ENCODE results near the gene ZNF366.

The ZNF366 gene

DNA sequence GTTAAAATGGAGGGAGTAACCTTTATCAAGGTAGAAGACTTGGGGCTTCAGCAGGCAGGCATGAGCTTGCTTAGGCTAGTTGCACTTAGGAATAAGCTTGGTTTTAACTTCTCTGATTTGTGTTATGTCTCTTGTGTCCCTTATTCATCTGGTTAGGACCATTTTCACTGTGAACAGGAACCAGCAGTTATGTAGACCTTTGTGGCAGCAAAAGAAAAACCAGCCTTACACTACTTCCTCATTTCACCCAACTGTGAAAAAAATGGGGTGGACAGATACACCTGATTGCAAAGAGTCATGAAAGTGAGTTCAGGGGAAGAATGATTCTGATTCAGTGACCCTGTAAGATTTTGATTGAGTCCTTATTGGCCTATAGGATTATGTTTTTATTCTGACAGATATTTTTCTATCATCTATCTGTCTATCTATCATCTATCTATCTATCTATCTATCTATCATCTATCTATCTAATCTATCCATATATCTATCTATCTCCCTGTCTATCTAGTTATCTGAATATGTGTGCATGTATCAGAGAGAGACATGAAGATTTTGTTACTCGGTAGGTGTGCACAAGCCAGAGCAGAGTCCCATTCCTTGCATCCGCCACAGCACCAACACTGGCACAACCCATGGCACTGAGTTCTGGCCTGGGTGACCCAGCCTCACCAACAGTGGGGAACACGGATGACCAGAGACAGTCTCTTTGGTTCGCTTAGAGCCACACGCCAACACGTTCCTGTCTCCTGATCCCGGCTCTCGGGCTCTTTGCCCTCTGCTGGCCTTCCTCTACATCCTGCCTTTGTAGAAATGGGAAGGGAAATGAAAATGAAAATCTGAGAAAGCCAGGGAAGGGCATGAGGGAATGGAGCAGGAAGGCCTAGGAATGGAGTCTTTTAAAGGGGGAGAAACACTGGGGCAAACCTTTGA, 1.3 kb upstream of the ZNF366 start (continued):
- TF ChIP-seq, protein P1, sequence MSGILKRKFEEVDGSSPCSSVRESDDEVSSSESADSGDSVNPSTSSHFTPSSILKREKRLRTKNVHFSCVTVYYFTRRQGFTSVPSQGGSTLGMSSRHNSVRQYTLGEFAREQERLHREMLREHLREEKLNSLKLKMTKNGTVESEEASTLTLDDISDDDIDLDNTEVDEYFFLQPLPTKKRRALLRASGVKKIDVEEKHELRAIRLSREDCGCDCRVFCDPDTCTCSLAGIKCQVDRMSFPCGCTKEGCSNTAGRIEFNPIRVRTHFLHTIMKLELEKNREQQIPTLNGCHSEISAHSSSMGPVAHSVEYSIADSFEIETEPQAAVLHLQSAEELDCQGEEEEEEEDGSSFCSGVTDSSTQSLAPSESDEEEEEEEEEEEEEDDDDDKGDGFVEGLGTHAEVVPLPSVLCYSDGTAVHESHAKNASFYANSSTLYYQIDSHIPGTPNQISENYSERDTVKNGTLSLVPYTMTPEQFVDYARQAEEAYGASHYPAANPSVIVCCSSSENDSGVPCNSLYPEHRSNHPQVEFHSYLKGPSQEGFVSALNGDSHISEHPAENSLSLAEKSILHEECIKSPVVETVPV (CRISPR knock-in tag; IDR thresholded peaks at IDR 0.05): no peak
- no peak for TF ChIP-seq ZC3H10 (CRISPR knock-in tag; IDR thresholded peaks at IDR 0.05)
- no peak for TF ChIP-seq SNAI2 (CRISPR knock-in tag; IDR thresholded peaks at IDR 0.05)
- TF ChIP-seq ZNF70 (CRISPR knock-in tag; IDR thresholded peaks at IDR 0.05): no peak

GRCh38 chr5:72507907-72508238, 663 bp upstream of the ZNF366 start:
- ATAC-seq: no peak
- TF ChIP-seq ZC3H10 (CRISPR knock-in tag; IDR thresholded peaks at IDR 0.05) (no peak), SNAI2 (CRISPR knock-in tag; IDR thresholded peaks at IDR 0.05) (no peak), CSDC2 (CRISPR knock-in tag; IDR thresholded peaks at IDR 0.05) (no peak), ARNTL (CRISPR knock-in tag; IDR thresholded peaks at IDR 0.05; ENCODE audit: borderline replicate concordance, low read depth) (no peak), GLIS3 (CRISPR knock-in tag; IDR thresholded peaks at IDR 0.05) (no peak), TOX (CRISPR knock-in tag; IDR thresholded peaks at IDR 0.05; ENCODE audit: borderline replicate concordance) (no peak), POU6F1 (CRISPR knock-in tag; IDR thresholded peaks at IDR 0.05; ENCODE audit: borderline replicate concordance, low read depth) (no peak), ISL1 (CRISPR knock-in tag; IDR thresholded peaks at IDR 0.05) (no peak), ESRRG (CRISPR knock-in tag; IDR thresholded peaks at IDR 0.05) (no peak), ZNF8 (CRISPR knock-in tag; IDR thresholded peaks at IDR 0.05) (no peak), TCF4 (CRISPR knock-in tag; IDR thresholded peaks at IDR 0.05; ENCODE audit: borderline replicate concordance) (no peak), ZNF565 (CRISPR knock-in tag; conservative IDR thresholded peaks at IDR 0.05; ENCODE audit: low read depth) (no peak), TSHZ2 (CRISPR knock-in tag; IDR thresholded peaks at IDR 0.05) (no peak), BACH2 (CRISPR knock-in tag; IDR thresholded peaks at IDR 0.05; ENCODE audit: borderline replicate concordance) (no peak), PPARA (CRISPR knock-in tag; IDR thresholded peaks at IDR 0.05; ENCODE audit: borderline replicate concordance) (no peak), ZNF70 (CRISPR knock-in tag; IDR thresholded peaks at IDR 0.05) (no peak), ZFP30 (CRISPR knock-in tag; IDR thresholded peaks at IDR 0.05) (no peak)
- TF ChIP-seq, protein P2, sequence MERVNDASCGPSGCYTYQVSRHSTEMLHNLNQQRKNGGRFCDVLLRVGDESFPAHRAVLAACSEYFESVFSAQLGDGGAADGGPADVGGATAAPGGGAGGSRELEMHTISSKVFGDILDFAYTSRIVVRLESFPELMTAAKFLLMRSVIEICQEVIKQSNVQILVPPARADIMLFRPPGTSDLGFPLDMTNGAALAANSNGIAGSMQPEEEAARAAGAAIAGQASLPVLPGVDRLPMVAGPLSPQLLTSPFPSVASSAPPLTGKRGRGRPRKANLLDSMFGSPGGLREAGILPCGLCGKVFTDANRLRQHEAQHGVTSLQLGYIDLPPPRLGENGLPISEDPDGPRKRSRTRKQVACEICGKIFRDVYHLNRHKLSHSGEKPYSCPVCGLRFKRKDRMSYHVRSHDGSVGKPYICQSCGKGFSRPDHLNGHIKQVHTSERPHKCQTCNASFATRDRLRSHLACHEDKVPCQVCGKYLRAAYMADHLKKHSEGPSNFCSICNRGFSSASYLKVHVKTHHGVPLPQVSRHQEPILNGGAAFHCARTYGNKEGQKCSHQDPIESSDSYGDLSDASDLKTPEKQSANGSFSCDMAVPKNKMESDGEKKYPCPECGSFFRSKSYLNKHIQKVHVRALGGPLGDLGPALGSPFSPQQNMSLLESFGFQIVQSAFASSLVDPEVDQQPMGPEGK (CRISPR knock-in tag; IDR thresholded peaks at IDR 0.05; ENCODE audit: borderline replicate concordance): no peak
- TF ChIP-seq, protein P1 (CRISPR knock-in tag; IDR thresholded peaks at IDR 0.05): no peak

GRCh38 chr5:72506158-72506549, 1.1 kb downstream of the ZNF366 start:
- no peak for ATAC-seq
- TF ChIP-seq BACH2 (CRISPR knock-in tag; IDR thresholded peaks at IDR 0.05; ENCODE audit: borderline replicate concordance): no peak
- no peak for TF ChIP-seq ZFP3 (CRISPR knock-in tag; IDR thresholded peaks at IDR 0.05)
- no peak for TF ChIP-seq CSDC2 (CRISPR knock-in tag; IDR thresholded peaks at IDR 0.05)
- TF ChIP-seq ZNF8 (CRISPR knock-in tag; IDR thresholded peaks at IDR 0.05): no peak
- TF ChIP-seq, protein P3, sequence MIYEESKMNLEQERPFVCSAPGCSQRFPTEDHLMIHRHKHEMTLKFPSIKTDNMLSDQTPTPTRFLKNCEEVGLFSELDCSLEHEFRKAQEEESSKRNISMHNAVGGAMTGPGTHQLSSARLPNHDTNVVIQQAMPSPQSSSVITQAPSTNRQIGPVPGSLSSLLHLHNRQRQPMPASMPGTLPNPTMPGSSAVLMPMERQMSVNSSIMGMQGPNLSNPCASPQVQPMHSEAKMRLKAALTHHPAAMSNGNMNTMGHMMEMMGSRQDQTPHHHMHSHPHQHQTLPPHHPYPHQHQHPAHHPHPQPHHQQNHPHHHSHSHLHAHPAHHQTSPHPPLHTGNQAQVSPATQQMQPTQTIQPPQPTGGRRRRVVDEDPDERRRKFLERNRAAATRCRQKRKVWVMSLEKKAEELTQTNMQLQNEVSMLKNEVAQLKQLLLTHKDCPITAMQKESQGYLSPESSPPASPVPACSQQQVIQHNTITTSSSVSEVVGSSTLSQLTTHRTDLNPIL (CRISPR knock-in tag; IDR thresholded peaks at IDR 0.05; ENCODE audit: low read depth): no peak
- no peak for TF ChIP-seq ZC3H10 (CRISPR knock-in tag; IDR thresholded peaks at IDR 0.05)
- no peak for TF ChIP-seq ARNTL (CRISPR knock-in tag; IDR thresholded peaks at IDR 0.05; ENCODE audit: borderline replicate concordance, low read depth)
- no peak for TF ChIP-seq ISL1 (CRISPR knock-in tag; IDR thresholded peaks at IDR 0.05)
- no peak for TF ChIP-seq ZFP30 (CRISPR knock-in tag; IDR thresholded peaks at IDR 0.05)
- TF ChIP-seq, protein P1 (CRISPR knock-in tag; IDR thresholded peaks at IDR 0.05): no peak
- no peak for TF ChIP-seq ZNF565 (CRISPR knock-in tag; conservative IDR thresholded peaks at IDR 0.05; ENCODE audit: low read depth)
- TF ChIP-seq ESRRG (CRISPR knock-in tag; IDR thresholded peaks at IDR 0.05): no peak
- TF ChIP-seq RARB (CRISPR knock-in tag; IDR thresholded peaks at IDR 0.05): no peak
- TF ChIP-seq PPARA (CRISPR knock-in tag; IDR thresholded peaks at IDR 0.05; ENCODE audit: borderline replicate concordance): no peak
- no peak for TF ChIP-seq ZNF70 (CRISPR knock-in tag; IDR thresholded peaks at IDR 0.05)
- no peak for TF ChIP-seq GLIS3 (CRISPR knock-in tag; IDR thresholded peaks at IDR 0.05)

Measured in SK-N-SH treated with all-trans-retinoic acid at 6 μM for 48 hours (cell line).